ENCODE results near the gene CNIH2. TPM values are rescaled to one million over a fixed set of nuclear protein-coding genes. Genes with fewer than 3 reads are reported as not detected.
A peak's percentile ranks its signal among the peaks of the same experiment; 100 is the strongest.
"Not testable (repeated sequence)": the region's sequence is repeated elsewhere in the genome, so short reads cannot be mapped to it uniquely, and the experiment has no call there.

The CNIH2 gene
- total RNA-seq, 1 experiment from 2014 or later: 4.4 TPM

DNA sequence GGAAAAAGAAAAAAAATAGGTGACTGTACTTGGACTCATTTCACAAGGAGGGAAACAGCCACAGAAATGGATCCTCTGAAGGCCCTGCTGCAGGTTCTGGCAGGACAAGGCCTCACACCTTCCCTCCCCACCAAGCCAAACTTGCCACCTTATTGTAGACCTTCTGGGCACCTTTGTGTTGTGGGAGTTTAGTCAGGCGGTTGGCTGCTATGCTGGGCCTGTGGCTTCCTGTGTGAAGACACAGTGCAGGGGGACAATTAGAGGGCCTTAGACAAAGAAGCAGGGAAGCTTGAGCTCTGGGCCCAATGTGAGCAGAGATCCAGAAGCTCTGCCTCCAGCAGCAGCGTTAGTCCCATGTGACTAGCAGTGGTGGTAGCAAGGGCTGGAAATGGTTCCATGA is 5.4 kb upstream of the CNIH2 start:
- in situ Hi-C loops (cut with HindIII; ENCODE audit: low sequenced_read_pairs): no loop called here
- no peak for DNase-seq (ENCODE audit: low spot score)

DNA sequence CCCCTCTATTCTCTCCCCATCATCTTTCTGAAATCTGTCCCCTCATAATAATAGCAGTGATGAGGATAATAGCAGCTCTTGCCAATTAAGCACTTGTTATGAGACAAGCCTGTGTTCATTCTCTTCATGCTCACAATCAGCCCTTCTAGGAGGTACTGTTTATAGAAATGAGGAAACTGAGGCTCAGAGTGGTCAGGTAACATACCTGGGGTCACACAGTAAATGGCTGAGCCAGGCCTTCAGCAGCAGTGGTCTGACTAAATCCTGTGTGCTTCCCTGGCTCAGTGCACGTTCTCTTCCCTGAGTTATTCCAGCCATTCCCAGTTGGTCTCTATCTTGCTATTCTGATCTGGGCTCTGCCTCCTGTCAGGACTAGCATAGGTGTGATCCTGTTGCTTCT is 3.8 kb upstream of the CNIH2 start:
- in situ Hi-C loops (cut with HindIII; ENCODE audit: low sequenced_read_pairs): no loop called here
- DNase-seq (ENCODE audit: low spot score): no peak

DNA sequence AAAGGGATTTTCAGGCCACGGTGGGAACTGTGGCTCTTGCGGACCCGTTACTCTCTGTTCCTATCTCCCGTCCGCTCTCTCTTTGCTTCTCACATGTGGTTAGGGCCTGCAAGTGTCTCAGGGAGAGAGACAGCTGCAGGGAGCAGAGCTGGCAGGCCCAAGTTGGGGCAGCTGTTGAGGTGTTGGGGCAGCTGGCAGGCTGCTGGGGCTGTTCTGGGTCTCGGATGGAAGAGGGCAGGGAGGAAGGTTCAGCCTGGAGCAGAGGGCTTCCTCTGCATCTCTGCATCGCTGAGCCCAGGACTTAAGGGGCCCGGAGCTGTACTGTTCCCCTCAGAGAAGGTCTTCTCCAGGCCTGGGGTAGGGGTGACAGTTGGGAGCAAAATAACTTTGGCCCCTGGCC is 2.6 kb upstream of the CNIH2 start:
- no peak for DNase-seq (ENCODE audit: low spot score)
- in situ Hi-C loops (cut with HindIII; ENCODE audit: low sequenced_read_pairs): no loop called here

DNA sequence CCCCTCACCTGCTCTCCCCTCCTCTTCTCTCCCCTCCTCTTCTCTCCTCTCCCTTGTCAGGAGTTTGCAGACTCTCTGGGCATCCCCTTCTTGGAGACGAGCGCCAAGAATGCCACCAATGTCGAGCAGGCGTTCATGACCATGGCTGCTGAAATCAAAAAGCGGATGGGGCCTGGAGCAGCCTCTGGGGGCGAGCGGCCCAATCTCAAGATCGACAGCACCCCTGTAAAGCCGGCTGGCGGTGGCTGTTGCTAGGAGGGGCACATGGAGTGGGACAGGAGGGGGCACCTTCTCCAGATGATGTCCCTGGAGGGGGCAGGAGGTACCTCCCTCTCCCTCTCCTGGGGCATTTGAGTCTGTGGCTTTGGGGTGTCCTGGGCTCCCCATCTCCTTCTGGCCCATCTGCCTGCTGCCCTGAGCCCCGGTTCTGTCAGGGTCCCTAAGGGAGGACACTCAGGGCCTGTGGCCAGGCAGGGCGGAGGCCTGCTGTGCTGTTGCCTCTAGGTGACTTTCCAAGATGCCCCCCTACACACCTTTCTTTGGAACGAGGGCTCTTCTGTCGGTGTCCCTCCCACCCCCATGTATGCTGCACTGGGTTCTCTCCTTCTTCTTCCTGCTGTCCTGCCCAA is 1.9 kb upstream of the CNIH2 start:
- in situ Hi-C loops (cut with HindIII; ENCODE audit: low sequenced_read_pairs): no loop called here
- DNase-seq (ENCODE audit: low spot score): no peak

DNA sequence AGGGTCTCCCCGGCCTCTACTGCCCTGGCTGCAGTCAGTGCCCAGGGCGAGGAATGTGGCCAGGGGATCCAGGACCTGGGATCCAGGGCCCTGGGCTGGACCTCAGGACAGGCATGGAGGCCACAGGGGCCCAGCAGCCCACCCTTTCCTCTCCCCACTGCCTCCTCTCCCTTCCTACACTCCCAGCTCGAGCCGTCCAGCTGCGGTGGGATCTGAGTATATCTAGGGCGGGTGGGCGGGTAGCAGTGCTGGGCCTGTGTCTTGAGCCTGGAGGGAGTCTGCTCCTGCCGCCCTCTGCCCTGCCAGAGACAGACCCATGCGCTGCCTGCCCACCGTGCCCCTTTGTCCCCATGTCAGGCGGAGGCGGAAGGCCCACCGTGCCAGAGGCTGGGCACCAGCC is 1.4 kb upstream of the CNIH2 start:
- in situ Hi-C loops (cut with HindIII; ENCODE audit: low sequenced_read_pairs); DNase-seq (ENCODE audit: low spot score): not testable (repeated sequence)

DNA sequence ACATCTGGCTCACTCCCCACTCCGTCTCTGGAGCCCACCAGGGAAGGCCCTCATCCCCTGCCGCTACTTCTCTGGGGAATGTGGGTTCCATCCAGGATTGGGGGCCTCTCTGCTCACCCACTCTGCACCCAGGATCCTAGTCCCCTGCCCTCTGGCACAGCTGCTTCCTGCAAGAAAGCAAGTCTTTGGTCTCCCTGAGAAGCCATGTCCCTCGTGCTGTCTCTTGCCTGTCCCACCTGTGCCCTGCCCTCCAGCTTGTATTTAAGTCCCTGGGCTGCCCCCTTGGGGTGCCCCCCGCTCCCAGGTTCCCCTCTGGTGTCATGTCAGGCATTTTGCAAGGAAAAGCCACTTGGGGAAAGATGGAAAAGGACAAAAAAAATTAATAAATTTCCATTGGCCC is 911 bp upstream of the CNIH2 start:
- in situ Hi-C loops (cut with HindIII; ENCODE audit: low sequenced_read_pairs); DNase-seq (ENCODE audit: low spot score): not testable (repeated sequence)

DNA sequence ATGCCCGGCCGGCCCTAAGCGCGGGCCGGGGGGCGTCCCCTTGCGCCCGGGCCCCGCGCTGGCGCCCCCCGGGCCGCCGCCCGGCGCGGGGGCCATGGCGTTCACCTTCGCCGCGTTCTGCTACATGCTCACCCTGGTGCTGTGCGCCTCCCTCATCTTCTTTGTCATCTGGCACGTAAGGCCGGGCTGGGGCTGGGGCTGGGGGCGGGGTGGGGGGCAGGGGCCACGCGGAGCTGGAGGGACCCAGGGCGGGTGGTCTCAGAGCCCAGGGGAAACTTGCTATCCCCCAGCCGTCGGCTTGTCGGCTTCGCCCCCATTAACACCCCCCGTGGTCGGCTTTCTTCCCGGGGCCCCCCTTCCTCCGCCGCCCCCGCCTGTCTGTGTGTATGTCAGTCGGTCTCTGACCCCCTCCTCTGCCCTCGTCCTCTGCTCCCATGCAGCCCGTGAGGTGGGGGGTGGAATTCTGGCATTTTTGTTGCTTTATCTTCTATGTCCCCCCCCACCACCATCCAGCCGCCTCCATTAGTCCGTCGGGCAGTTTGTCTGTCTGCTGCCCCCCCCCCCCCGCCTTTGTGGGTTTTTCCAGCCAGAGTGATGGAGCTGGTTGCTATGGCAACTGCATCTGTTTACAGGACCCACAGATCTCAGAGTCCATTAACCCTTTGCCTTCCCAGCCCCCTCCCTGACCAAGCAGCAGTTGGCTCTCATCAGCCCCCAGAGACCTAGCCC is 552 bp downstream of the CNIH2 start:
- peak; percentile 34 for DNase-seq (ENCODE audit: low spot score)
- in situ Hi-C loops (cut with HindIII; ENCODE audit: low sequenced_read_pairs): no loop called here

DNA sequence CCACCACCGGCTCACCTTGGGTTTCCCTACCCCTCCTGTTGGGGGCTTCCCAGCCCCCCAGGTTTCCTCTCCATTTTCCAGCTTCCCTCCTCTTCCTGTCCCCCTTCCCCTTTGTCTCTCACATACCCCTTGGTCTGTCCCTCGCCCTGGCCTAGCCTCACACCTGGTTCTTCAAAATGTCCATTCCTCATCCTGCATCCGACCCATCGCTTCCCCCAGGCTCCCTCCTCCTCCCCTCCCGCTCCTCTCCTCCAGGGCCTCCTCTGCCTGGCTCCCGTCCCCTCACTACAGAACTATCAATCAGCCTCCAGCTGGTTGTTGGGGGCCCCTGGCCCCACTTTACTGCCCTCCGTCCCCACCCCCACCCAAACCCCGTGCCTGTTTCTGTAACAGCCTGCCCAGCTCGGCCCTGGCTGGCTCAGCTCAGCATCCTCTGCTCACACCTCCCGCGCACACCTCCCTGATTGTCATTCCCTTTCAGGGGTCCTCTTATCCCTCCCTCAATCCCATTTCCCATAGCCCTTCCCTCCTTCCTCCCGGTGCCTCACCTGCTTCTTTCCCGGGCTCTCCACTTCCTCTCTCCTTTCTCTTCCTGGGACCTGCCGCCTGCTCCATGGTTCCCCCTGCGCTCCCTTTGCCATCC is 1.2 kb downstream of the CNIH2 start:
- DNase-seq (ENCODE audit: low spot score): peak; percentile 37
- in situ Hi-C loops (cut with HindIII; ENCODE audit: low sequenced_read_pairs): no loop called here

DNA sequence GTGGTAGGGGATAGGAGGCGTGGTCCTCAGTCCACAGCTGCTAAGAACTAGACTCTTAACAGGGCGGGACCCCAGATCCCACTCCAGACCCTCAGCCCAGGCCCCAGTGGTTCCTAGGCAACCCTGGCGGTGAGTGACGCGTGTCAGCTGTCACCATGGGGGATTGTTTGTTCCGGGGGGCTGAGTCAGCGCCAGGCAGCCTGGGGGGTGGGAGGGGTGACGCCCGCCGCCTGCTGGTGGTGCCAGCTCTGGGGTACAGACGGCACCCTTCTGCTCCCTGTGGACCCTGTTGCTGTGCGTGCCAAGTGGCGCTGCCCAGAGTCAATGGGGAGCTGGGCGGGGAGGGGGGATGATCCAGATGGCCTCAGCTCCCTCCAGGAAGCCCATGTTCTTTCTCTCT is 2.5 kb downstream of the CNIH2 start:
- no peak for DNase-seq (ENCODE audit: low spot score)
- in situ Hi-C loops (cut with HindIII; ENCODE audit: low sequenced_read_pairs): no loop called here

DNA sequence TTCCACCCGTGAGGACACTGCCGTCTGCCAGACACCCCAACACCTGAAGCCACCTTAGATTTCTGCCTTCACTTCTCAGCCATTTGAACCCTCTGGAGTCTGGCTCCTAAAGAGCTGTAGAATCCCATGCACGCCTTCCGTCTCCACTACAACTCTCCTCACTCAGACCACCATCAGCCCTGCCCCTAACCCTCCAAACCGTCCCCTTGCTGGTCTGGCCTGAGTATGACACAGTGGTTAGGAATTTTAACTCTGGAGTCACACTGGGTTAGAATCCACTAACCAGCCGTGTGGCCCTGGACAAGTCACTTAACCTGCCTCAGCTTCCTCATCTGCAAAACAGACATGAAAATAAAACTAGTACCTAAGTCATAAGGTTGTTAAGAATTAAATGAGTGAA is 3.0 kb downstream of the CNIH2 start:
- no peak for DNase-seq (ENCODE audit: low spot score)
- in situ Hi-C loops (cut with HindIII; ENCODE audit: low sequenced_read_pairs): no loop called here

DNA sequence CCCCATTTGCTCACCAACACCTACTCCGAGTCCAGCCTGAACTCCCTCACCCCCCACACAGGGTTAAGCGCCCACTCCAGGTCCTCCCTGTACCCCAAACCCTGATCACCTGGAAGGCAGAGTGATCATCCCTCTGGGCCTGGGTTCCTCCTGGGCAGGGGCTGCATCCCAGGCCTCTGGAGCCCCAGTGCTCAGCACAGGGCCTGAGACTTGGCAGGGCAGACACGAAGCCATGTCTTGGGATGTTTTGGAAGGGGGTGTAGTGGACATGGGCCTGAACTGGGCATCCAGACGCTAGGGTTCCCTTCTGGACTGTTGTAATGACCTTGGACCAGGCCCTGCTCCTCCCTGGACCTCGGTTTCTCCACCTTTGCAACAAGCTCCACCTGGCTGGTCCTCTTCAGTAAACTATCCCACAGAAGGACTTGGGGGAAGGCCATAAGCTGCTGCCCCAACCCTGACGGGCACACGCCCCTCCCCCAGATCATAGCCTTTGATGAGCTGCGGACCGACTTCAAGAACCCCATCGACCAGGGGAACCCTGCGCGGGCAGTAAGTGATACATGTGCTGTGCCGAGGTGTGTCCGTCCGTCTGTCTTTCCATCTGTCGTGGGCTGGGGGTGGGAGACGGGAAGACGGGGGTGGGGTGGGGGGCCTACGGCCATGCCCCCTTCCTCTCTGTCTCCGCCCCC is 3.9 kb downstream of the CNIH2 start:
- DNase-seq (ENCODE audit: low spot score): no peak
- in situ Hi-C loops (cut with HindIII; ENCODE audit: low sequenced_read_pairs): no loop called here

DNA sequence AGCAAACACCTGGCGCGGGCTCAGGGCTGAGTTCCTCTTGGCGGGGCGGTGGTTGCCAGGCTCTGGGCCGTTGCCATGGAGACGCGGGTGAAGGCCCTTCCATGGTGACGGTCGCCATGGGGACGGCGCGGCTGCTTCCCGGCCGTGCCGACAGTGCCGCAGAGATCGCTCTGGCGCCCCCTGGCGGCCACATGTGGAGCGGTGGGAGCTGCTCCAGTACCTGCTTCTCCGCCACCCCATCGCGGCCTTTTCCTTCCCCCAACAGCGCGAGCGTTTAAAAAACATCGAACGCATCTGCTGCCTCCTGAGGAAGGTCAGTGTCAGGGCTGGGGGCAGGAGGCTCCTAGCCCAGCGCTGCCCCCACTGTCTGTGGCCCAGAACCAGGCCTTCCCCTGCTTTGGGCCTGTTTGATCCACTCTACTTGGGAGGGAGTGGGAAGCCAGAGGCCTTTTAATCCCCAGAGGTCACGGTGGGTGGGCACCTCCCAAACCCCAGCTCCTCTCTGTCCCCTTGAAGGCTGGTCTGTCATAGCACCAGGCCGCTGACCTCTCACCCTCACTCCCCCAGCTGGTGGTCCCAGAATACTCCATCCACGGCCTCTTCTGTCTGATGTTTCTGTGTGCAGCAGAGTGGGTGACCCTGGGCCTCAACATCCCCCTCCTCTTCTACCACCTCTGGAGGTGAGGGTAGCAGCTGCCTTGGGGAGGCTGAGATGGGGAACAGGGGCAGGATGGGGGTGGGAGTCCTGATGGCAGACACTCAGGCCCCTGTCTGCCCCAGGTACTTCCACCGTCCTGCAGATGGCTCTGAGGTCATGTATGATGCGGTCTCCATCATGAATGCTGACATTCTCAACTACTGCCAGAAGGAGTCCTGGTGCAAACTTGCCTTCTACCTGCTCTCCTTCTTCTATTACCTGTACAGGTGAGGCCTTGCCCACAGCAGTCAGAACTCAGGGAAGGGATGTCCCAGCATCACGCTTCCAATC is 4.8 kb downstream of the CNIH2 start:
- peak; percentile 99 for DNase-seq (ENCODE audit: low spot score)

DNA sequence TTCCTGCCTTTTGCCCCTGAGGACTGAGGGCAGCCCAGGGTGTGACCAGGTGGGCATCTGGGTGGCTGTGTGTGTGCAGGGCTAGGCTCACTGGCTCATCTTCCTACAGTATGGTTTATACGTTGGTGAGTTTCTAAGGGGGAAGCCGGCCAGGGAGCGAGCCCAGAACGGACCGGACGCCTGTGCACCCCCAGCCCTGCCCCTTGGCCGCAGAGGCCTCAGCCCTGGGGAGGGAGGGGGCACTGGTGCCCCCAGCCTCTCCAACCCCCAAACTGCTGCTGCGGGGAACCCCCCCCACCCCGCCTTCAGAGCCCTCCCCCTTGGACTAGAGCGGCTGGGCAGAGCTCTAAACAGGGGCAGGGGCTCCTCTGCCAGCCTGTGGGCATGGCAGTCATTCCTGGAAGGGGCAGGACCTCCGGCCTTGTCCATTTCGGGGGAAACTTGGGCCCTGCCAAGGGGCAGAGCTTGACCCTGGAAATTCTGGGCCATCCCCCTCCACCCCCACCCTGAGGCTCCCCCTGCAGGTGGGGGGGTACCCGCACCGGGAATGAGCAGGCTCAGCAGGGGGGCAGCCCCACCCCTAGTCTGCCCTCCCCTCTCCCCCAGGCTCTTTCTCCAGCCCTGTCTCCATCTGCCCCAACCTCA is 5.6 kb downstream of the CNIH2 start:
- DNase-seq (ENCODE audit: low spot score): no peak

More for the DNA sequence above, 4.8 kb downstream of the CNIH2 start:
- in situ Hi-C loops (cut with HindIII; ENCODE audit: low sequenced_read_pairs): no loop called here

DNA sequence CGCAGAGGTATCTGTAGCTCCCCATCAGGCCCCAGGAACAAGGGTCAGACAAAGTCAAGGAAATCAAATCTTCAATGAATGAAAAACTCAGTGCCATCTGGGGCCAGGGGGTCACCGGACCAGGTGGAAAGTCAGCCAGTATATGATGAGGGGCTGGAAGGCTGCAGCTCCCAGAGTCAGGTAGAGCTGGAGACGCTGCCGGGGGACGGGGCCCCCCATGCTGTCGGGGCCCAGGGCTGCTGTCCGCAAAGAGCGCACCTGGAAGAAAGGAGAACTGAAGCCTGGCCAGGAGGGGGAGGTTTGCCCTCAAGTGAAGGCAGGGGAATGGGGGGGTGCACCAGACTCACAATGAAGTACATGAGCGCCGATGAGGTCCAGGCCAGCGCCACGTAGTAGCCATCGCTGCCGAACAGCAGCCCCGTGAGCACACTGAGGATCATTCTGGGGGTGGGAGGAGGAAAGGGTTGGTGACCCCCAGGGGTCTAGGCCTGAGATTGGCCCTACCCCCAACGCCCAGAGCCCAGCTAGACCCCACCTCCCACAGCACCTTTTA is 6.6 kb downstream of the CNIH2 start:
- in situ Hi-C loops (cut with HindIII; ENCODE audit: low sequenced_read_pairs): no loop called here

More for the DNA sequence above, 5.6 kb downstream of the CNIH2 start:
- in situ Hi-C loops (cut with HindIII; ENCODE audit: low sequenced_read_pairs): no loop called here

DNA sequence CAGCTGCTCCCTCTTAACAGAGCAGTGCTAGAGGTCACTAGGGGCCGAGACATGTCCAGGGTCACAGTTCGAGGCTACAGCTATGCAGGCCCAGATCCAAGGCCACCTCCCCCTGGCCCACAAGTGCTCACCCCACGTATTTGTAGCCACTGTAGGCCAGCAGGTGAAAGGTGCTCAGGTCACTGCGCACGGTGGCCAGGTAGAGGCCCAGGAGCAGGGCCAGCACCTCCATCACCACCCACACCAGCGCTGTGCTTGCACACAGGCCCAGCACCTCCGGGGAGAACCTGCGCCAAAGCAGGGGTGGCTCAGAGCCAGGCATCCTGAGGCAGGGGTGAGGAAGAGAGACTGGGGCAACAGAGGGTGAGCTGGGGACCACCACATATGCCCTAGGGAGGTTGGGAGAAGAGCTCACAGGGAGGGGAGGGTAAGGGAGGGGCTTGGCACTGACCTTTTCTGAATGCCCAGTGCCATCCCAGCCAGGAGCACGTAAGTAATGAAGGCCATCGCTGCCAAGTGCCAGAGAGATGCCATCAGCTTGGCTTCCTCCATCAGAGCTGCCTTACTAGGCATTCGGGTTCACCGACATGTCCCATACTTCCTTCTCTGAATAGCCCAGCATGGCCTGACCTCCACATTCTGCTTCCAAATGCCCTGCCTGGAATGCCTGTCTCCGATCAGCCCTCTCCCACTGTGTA is 7.4 kb downstream of the CNIH2 start:
- DNase-seq (ENCODE audit: low spot score): peak; percentile 72
- in situ Hi-C loops (cut with HindIII; ENCODE audit: low sequenced_read_pairs): no loop called here

More for the DNA sequence above, 6.6 kb downstream of the CNIH2 start:
- no peak for DNase-seq (ENCODE audit: low spot score)

DNA sequence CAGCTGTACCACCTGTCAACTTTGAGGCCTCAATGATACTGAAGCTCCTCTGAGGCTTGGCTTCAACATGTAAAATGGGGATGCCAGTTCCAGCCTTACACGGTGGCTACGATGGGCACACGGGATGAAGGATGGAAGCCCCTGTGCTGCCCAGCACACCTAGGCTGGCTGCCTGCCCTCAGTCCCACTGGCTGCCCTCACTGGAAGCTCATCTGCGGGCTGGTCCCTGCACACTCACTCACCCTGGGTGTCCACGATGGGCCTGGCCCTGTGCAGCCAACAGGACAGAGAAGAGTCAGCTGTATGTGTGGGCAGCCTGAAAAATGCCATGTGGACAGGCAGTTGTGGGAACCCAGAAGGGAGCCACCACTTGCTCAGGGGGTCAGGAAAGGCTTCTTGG is 8.7 kb downstream of the CNIH2 start:
- in situ Hi-C loops (cut with HindIII; ENCODE audit: low sequenced_read_pairs): no loop called here
- no peak for DNase-seq (ENCODE audit: low spot score)

DNA sequence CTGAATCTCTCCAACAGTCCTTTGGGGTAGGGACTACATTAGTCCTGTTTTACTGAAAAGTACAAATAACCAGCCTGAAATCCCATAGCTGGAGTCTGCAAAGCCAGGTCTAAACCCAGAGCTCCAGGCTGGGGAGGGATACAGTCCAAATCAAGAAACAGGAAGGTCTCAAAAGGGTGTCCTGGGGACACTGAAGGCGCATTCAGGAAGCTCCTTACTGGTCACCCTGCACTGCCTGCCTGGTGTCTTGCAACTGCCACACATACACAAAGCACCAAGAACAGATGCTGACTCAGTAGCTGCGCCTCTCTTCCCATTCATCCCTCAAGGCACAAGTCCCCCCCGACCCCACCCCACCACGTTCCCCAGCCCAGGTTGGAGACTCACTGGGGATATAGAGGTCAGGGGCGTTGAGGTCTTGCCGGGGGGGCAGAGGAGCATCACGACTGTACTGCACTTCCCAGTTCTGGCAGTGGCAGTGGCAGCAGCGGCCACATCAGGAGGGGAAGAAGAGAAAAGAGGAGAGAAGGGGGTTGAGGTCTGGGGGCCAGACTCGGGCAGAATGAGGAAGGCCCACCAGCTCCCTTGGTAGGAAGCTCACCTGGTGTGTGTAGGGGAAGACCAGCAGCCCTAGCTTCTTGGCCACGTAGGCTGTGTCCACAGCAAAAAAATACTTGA is 9.4 kb downstream of the CNIH2 start:
- DNase-seq (ENCODE audit: low spot score): no peak
- in situ Hi-C loops (cut with HindIII; ENCODE audit: low sequenced_read_pairs): no loop called here

All from G401 (cell line).